Nephron progenitor cell (in vitro differentiated cells): ENCODE measurements around the gene CORO1A.
A peak's percentile ranks its signal among the peaks of the same experiment; 100 is the strongest.

Source experiments
- DNase-seq: peaks from one replicate; pipeline ENCODE4 v3.0.0; 2021
- H3K27ac Mint-ChIP-seq: 2 replicates; pipeline ENCODE4 v1.8.0; 2021; ENCODE audit warnings: mild to moderate bottlenecking, moderate library complexity, mixed read lengths
- H3K27me3 Mint-ChIP-seq: 2 replicates; pipeline ENCODE4 v1.8.0; 2021; ENCODE audit warnings: mild to moderate bottlenecking, low read depth, mixed read lengths; ENCODE audit not compliant: poor library complexity
- H3K36me3 Mint-ChIP-seq: 2 replicates; pipeline ENCODE4 v1.8.0; 2021; ENCODE audit warnings: low read depth, mixed read lengths
- H3K4me1 Mint-ChIP-seq: 2 replicates; pipeline ENCODE4 v1.8.0; 2021; ENCODE audit warnings: mixed read lengths
- H3K4me3 Mint-ChIP-seq: 2 replicates; pipeline ENCODE4 v1.8.0; 2021; ENCODE audit warnings: mild to moderate bottlenecking, moderate library complexity, mixed read lengths
- H3K9me3 Mint-ChIP-seq: 2 replicates; pipeline ENCODE4 v1.8.0; 2021; ENCODE audit warnings: mild to moderate bottlenecking, moderate library complexity, mixed read lengths
- CTCF ChIP-seq: fragments of 200-600 bp; sonication (generic); IDR thresholded peaks from 2 replicates; pipeline ENCODE4 v1.5.0; 2021; ENCODE audit warnings: antibody characterized with exemption

CORO1A gene

GRCh38 chr16:30183233-30184095 lies at the start of gene CORO1A:
CORO1A (plus strand) TSS chr16:30183602; CDS start chr16:30185210, 1,608 bp downstream.
- no peaks in the 10 kb centered on the region for H3K9me3 Mint-ChIP-seq
- peaks cover 27% of the 10 kb centered on the region for H3K27me3 Mint-ChIP-seq
- no peak within 1 kb of the TSS for H3K27ac Mint-ChIP-seq
- peaks cover 9% of the 10 kb centered on the region for H3K4me1 Mint-ChIP-seq
- no peaks in the 10 kb centered on the region for H3K36me3 Mint-ChIP-seq
- peak within 1 kb of the TSS; percentile 84 for H3K4me3 Mint-ChIP-seq
- DNase-seq: peak; percentile 90
- no peak for TF ChIP-seq CTCF

GRCh38 chr16:30136971-30137605 lies 46.3 kb upstream of the CORO1A start:
- peaks cover 6% of the 10 kb centered on the region for H3K9me3 Mint-ChIP-seq
- peaks cover 11% of the 10 kb centered on the region for H3K27me3 Mint-ChIP-seq
- H3K4me1 Mint-ChIP-seq: peaks cover 28% of the 10 kb centered on the region
- no peak for TF ChIP-seq CTCF
- no peak overlapping the region for H3K4me3 Mint-ChIP-seq
- H3K27ac Mint-ChIP-seq: peak overlapping the region; percentile 28
- no peak for DNase-seq
- H3K36me3 Mint-ChIP-seq: no peaks in the 10 kb centered on the region

- H3K27me3 Mint-ChIP-seq: peaks cover 14% of the 10 kb centered on the region
- H3K36me3 Mint-ChIP-seq: no peaks in the 10 kb centered on the region
- TF ChIP-seq CTCF: no peak
- H3K27ac Mint-ChIP-seq: no peak overlapping the region
- DNase-seq: peak; percentile 17
- H3K9me3 Mint-ChIP-seq: peaks cover 6% of the 10 kb centered on the region
- H3K4me1 Mint-ChIP-seq: peaks cover 20% of the 10 kb centered on the region
- H3K4me3 Mint-ChIP-seq: no peak overlapping the region
These were observed 45.5 kb upstream of the CORO1A start for GRCh38 chr16:30137897-30138296.

- H3K27me3 Mint-ChIP-seq: peaks cover 14% of the 10 kb centered on the region
- no peak overlapping the region for H3K4me3 Mint-ChIP-seq
- H3K9me3 Mint-ChIP-seq: peaks cover 3% of the 10 kb centered on the region
- DNase-seq: no peak
- no peak overlapping the region for H3K27ac Mint-ChIP-seq
- H3K36me3 Mint-ChIP-seq: no peaks in the 10 kb centered on the region
- H3K4me1 Mint-ChIP-seq: peaks cover 21% of the 10 kb centered on the region
- TF ChIP-seq CTCF: no peak
These were observed 43.6 kb upstream of the CORO1A start for GRCh38 chr16:30139583-30140481.

GRCh38 chr16:30141750-30142149 lies 41.7 kb upstream of the CORO1A start:
- no peak for TF ChIP-seq CTCF
- peaks cover 3% of the 10 kb centered on the region for H3K9me3 Mint-ChIP-seq
- peaks cover 21% of the 10 kb centered on the region for H3K4me1 Mint-ChIP-seq
- peaks cover 20% of the 10 kb centered on the region for H3K27me3 Mint-ChIP-seq
- DNase-seq: no peak
- H3K27ac Mint-ChIP-seq: no peak overlapping the region
- H3K36me3 Mint-ChIP-seq: no peaks in the 10 kb centered on the region
- no peak overlapping the region for H3K4me3 Mint-ChIP-seq
